Right lobe of liver (tissue), 6 donors: Measurements from ENCODE around the gene MAP4K1. TPM values are rescaled to one million over a fixed set of nuclear protein-coding genes. Genes with fewer than 3 reads are reported as not detected.

Experiments used
- ATAC-seq, 4 donors: fragments of 200-7000 bp; cut with Tn5 transposase; one replicate each; pipeline ENCODE4 v1.9.1; 2020; ENCODE audit warnings: mild to moderate bottlenecking in 4 of 4, moderate library complexity in 4 of 4
- DNase-seq, 3 donors: peaks; one replicate each; pipeline ENCODE4 v3.0.0-alpha.2; 2020
- H3K27ac ChIP-seq, 3 donors: fragments of 200-600 bp; one replicate each; pipeline ENCODE4 v1.8.0; 2022
- H3K27me3 ChIP-seq, 2 donors: fragments of 200-600 bp; one replicate each; pipeline ENCODE4 v1.8.0; 2022
- H3K36me3 ChIP-seq, 4 donors: fragments of 200-600 bp; sonication (generic) in 1 of 4; one replicate each; pipeline versions ENCODE4 v1.5.1 to v1.8.0; 2017 to 2022; ENCODE audit warnings: control low read depth in 1 of 4
- H3K4me1 ChIP-seq, 4 donors: fragments of 200-600 bp; sonication (generic) in 1 of 4; one replicate each; pipeline versions ENCODE4 v1.5.1 to v1.8.0; 2017 to 2022; ENCODE audit warnings: control low read depth in 1 of 4
- H3K4me3 ChIP-seq, 3 donors: fragments of 200-600 bp; one replicate each; pipeline ENCODE4 v1.8.0; 2022
- H3K9me3 ChIP-seq, 4 donors: fragments of 200-600 bp; sonication (generic) in 1 of 4; one replicate each; pipeline versions ENCODE4 v1.5.1 to v1.8.0; 2017 to 2022; ENCODE audit warnings: control low read depth in 1 of 4
- POLR2A ChIP-seq: fragments of 450-650 bp; IDR thresholded peaks from one replicate; pipeline ENCODE4 v1.6.1; 2017; ENCODE audit warnings: antibody characterized with exemption, mild to moderate bottlenecking
- WGBS: methylation state at CpG from one replicate; pipeline ENCODE4 v1.1.6; 2018; ENCODE audit warnings: low coverage, low lambda C conversion rate; ENCODE audit not compliant: insufficient coverage; ENCODE audit errors: missing lambda C conversion rate; 5-methylcytosine and 5-hydroxymethylcytosine counted together
- intact Hi-C, 2 donors: fragments of 100-400 bp; cut with DNase I; formaldehyde crosslinking; loops; one replicate each; pipeline versions ENCODE4 v1.11.2 to v1.14.1; 2022
- total RNA-seq, 6 experiments: library from RNA; depleted of rRNA in 2 of 6; stranded (reverse); fragments of >200 nt in 2 of 6; fragmentation: NEBNext Ultra II Directional in 3 of 6; extraction: Animal tissue kit (Norgen Biotek cat#: 25700) in 3 of 6; gene quantifications; one replicate each; pipeline versions ENCODE4 v1.1.0 to v1.2.4, GENCODE V29; 2016 to 2023
- TF ChIP-seq, protein P1 (sequence below), 4 donors: fragments of 200-600 bp in 3 of 4; fragments of 450-650 bp in 1 of 4; IDR thresholded peaks; one replicate each; pipeline versions ENCODE4 v1.5.1 to v1.8.0; 2016 to 2022; ENCODE audit warnings: antibody characterized with exemption in 4 of 4, mild to moderate bottlenecking in 2 of 4
- donor health status: DM: no; HTN: yes; CAD: no.
- donor health status: DM: no; HTN: no; CAD: no.
- donor health status: DM: no; HTN: no; CAD: no.
- donor health status: DM: no; HTN: yes; CAD: no.
- donor health status: DM: no; HTN: yes; CAD: no.

The MAP4K1 gene
- total RNA-seq, 6 experiments from 2014 or later = 0.93 to 3.1 (median 2.0) TPM

- Histone ChIP-seq H3K4me3 (no peak overlapping the region), H3K27ac (no peak overlapping the region), H3K36me3 (no peaks in the 10 kb centered on the region), H3K4me1 (no peaks in the 10 kb centered on the region), H3K9me3 (no peaks in the 10 kb centered on the region), H3K27me3 (no peaks in the 10 kb centered on the region)
- no peak for DNase-seq
- ATAC-seq = peak in 1 of 4 donors; percentile 18
- TF ChIP-seq POLR2A = no peak
- TF ChIP-seq, protein P1, sequence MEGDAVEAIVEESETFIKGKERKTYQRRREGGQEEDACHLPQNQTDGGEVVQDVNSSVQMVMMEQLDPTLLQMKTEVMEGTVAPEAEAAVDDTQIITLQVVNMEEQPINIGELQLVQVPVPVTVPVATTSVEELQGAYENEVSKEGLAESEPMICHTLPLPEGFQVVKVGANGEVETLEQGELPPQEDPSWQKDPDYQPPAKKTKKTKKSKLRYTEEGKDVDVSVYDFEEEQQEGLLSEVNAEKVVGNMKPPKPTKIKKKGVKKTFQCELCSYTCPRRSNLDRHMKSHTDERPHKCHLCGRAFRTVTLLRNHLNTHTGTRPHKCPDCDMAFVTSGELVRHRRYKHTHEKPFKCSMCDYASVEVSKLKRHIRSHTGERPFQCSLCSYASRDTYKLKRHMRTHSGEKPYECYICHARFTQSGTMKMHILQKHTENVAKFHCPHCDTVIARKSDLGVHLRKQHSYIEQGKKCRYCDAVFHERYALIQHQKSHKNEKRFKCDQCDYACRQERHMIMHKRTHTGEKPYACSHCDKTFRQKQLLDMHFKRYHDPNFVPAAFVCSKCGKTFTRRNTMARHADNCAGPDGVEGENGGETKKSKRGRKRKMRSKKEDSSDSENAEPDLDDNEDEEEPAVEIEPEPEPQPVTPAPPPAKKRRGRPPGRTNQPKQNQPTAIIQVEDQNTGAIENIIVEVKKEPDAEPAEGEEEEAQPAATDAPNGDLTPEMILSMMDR (IDR thresholded peaks at IDR 0.05) = no peak
- WGBS = 50% methylated on average over 4 of the region's 11 CpGs
- intact Hi-C loops = no loop called here
Measured at GRCh38 chr19:38597075-38597474, 20.7 kb downstream of the MAP4K1 start.

DNA sequence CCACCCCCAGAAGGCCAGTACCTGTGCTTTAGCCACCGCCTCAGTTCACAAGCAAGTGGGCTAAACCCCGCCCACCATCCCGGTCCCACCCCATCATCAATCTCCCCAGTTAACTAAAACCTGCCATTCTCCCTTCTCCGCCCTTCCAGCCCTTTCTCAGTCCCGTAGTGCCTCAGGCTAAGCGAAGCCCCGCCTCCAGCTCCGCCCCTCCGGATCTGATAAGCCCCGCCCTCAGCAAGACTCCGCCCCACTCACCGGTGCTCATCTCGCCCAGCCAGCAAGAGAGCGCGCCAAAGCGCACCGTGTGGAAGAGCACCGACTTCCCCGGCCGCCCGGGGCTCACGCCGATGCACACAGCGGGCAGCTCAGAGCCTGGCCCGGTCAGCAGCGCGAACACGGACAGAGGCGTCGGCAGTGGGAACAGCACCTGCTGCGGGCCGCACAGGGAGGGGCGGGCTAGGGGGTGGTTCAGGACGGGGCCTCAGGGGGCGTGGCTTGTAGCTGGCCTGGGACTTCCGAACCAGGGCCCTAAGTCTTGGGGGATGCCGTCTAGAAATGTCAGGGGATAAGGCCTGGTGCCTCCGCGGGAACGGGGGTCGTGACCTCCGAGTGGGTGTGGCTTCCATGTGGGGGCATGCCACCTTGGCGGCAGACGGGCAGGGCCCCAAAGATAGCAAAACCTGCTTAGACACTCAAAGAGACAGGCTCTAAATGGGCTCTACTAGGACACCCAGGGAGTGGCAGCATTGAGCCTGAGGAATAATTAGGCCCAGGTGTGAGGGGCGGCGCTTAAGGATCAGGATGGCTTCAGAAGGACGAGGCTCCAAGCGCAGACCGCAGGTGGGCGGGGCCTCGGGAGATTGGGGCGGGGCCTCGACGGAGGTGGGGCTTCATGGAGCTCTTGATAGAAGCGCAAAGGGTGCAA lies 21.4 kb downstream of the MAP4K1 start:
- intact Hi-C loops = no loop called here
- no peak overlapping the region for H3K4me3 ChIP-seq

DNA sequence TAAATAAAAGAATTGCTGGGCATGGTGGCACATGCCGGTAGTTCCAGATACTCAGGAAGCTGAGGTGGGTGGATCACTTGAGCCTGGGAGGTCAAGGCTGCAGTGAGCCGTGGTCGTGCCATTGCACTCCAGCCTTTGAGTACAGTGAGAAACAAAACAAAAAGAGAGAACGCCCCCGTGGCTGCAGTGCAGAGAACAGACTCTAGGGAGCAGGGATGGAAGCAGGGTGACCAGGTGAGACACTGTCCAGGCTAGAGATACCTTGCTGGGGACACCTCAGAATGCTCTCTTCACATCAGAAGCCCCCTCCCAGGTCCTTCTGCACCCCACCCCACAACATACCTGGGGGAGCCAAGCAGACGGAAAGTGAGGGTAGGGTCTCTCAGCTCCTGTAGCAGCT lies 24.8 kb downstream of the MAP4K1 start:
- H3K9me3 ChIP-seq = no peaks in the 10 kb centered on the region
- H3K4me3 ChIP-seq = no peak overlapping the region
- H3K27ac ChIP-seq = no peak overlapping the region
- no peak for ATAC-seq
- DNase-seq = no peak
- WGBS = 48% methylated on average over 3 of the region's 6 CpGs
- H3K4me1 ChIP-seq = no peaks in the 10 kb centered on the region
- H3K27me3 ChIP-seq = no peaks in the 10 kb centered on the region
- intact Hi-C loops = no loop called here
- H3K36me3 ChIP-seq = no peaks in the 10 kb centered on the region
- TF ChIP-seq POLR2A = no peak
- TF ChIP-seq, protein P1 (IDR thresholded peaks at IDR 0.05) = no peak

More for the DNA sequence above, 21.4 kb downstream of the MAP4K1 start:
- DNase-seq = no peak
- WGBS = 32% methylated on average over 32 of the region's 55 CpGs
- no peak overlapping the region for H3K27ac ChIP-seq
- no peak for TF ChIP-seq POLR2A
- TF ChIP-seq, protein P1 (IDR thresholded peaks at IDR 0.05) = no peak
- peak; percentile 28 to 41 (median 36) for ATAC-seq
- H3K9me3 ChIP-seq = no peaks in the 10 kb centered on the region
- H3K27me3 ChIP-seq = no peaks in the 10 kb centered on the region
- H3K4me1 ChIP-seq = no peaks in the 10 kb centered on the region
- H3K36me3 ChIP-seq = no peaks in the 10 kb centered on the region

- H3K36me3 ChIP-seq = no peaks in the 10 kb centered on the region
- H3K27ac ChIP-seq = no peak overlapping the region
- intact Hi-C loops = no loop called here
- H3K4me3 ChIP-seq = no peak overlapping the region
- WGBS = 65% methylated on average over 2 of the region's 2 CpGs
- DNase-seq = no peak
- no peaks in the 10 kb centered on the region for H3K27me3 ChIP-seq
- TF ChIP-seq POLR2A = no peak
- no peaks in the 10 kb centered on the region for H3K9me3 ChIP-seq
- no peaks in the 10 kb centered on the region for H3K4me1 ChIP-seq
- ATAC-seq = no peak
Measured at GRCh38 chr19:38588041-38588440, 29.7 kb downstream of the MAP4K1 start.

- intact Hi-C loops = no loop called here
- WGBS = 66% methylated on average over 2 of the region's 2 CpGs
Measured at GRCh38 chr19:38587562-38587961, 30.2 kb downstream of the MAP4K1 start.

More at GRCh38 chr19:38587562-38587961, 30.2 kb downstream of the MAP4K1 start:
- Histone ChIP-seq H3K27ac (no peak overlapping the region), H3K36me3 (no peaks in the 10 kb centered on the region), H3K4me3 (no peak overlapping the region), H3K27me3 (no peaks in the 10 kb centered on the region), H3K9me3 (no peaks in the 10 kb centered on the region), H3K4me1 (no peaks in the 10 kb centered on the region)
- ATAC-seq (no peak), DNase-seq (no peak)
- TF ChIP-seq, protein P1 (IDR thresholded peaks at IDR 0.05) = no peak
- no peak for TF ChIP-seq POLR2A
